Measurements from ENCODE around the gene PDLIM7.

The PDLIM7 gene

GRCh38 chr5:177465044-177465443 is 32.4 kb downstream of the PDLIM7 start:
- H3K4me3 Mint-ChIP-seq, result no peak overlapping the region
- peaks cover 63% of the 10 kb centered on the region for H3K27me3 Mint-ChIP-seq
- H3K4me1 Mint-ChIP-seq (ENCODE audit: low read depth), result peaks cover 23% of the 10 kb centered on the region
- no peaks in the 10 kb centered on the region for H3K36me3 Mint-ChIP-seq (ENCODE audit: low read depth)
- no peak overlapping the region for H3K27ac Mint-ChIP-seq
- intact Hi-C loops (cut with micrococcal nuclease), result no loop called here
- no peaks in the 10 kb centered on the region for H3K9me3 Mint-ChIP-seq

- H3K36me3 Mint-ChIP-seq (ENCODE audit: low read depth), result no peaks in the 10 kb centered on the region
- intact Hi-C loops (cut with micrococcal nuclease), result no loop called here
- peaks cover 23% of the 10 kb centered on the region for H3K4me1 Mint-ChIP-seq (ENCODE audit: low read depth)
- H3K27me3 Mint-ChIP-seq, result peaks cover 48% of the 10 kb centered on the region
- no peaks in the 10 kb centered on the region for H3K9me3 Mint-ChIP-seq
- peak overlapping the region; percentile 30 for H3K4me3 Mint-ChIP-seq
- peak overlapping the region; percentile 5 for H3K27ac Mint-ChIP-seq
These were observed 35.3 kb downstream of the PDLIM7 start for GRCh38 chr5:177462021-177462670.

GRCh38 chr5:177459819-177460628 is 37.4 kb downstream of the PDLIM7 start:
- Mint-ChIP-seq H3K9me3 (no peaks in the 10 kb centered on the region), H3K27ac (no peak overlapping the region), H3K36me3 (ENCODE audit: low read depth) (no peaks in the 10 kb centered on the region), H3K4me1 (ENCODE audit: low read depth) (peaks cover 33% of the 10 kb centered on the region), H3K27me3 (peaks cover 39% of the 10 kb centered on the region), H3K4me3 (no peak overlapping the region)
- intact Hi-C loops (cut with micrococcal nuclease), result loop anchor here (5.0 kb wide), 2 partner anchors 37 to 153 kb away; partner anchors contain the start of gene PDLIM7

GRCh38 chr5:177459357-177459756 is 38.0 kb downstream of the PDLIM7 start:
- H3K4me3 Mint-ChIP-seq, result no peak overlapping the region
- H3K27me3 Mint-ChIP-seq, result peaks cover 41% of the 10 kb centered on the region
- peaks cover 33% of the 10 kb centered on the region for H3K4me1 Mint-ChIP-seq (ENCODE audit: low read depth)
- H3K9me3 Mint-ChIP-seq, result no peaks in the 10 kb centered on the region
- no peak overlapping the region for H3K27ac Mint-ChIP-seq
- intact Hi-C loops (cut with micrococcal nuclease), result loop anchor here (5.0 kb wide), 2 partner anchors 38 to 152 kb away; partner anchors contain the start of gene PDLIM7
- no peaks in the 10 kb centered on the region for H3K36me3 Mint-ChIP-seq (ENCODE audit: low read depth)

- Mint-ChIP-seq H3K27ac (no peak overlapping the region), H3K27me3 (peaks cover 44% of the 10 kb centered on the region), H3K4me3 (no peak overlapping the region), H3K36me3 (ENCODE audit: low read depth) (no peaks in the 10 kb centered on the region), H3K9me3 (no peaks in the 10 kb centered on the region), H3K4me1 (ENCODE audit: low read depth) (peaks cover 38% of the 10 kb centered on the region)
- intact Hi-C loops (cut with micrococcal nuclease), result loop anchor here (5.0 kb wide), 2 partner anchors 38 to 152 kb away; partner anchors contain the start of gene PDLIM7
These were observed 38.5 kb downstream of the PDLIM7 start for GRCh38 chr5:177458912-177459350.

- no peaks in the 10 kb centered on the region for H3K9me3 Mint-ChIP-seq
- H3K4me1 Mint-ChIP-seq (ENCODE audit: low read depth), result peaks cover 41% of the 10 kb centered on the region
- no peak overlapping the region for H3K27ac Mint-ChIP-seq
- H3K4me3 Mint-ChIP-seq, result no peak overlapping the region
- peaks cover 50% of the 10 kb centered on the region for H3K27me3 Mint-ChIP-seq
- no peaks in the 10 kb centered on the region for H3K36me3 Mint-ChIP-seq (ENCODE audit: low read depth)
- intact Hi-C loops (cut with micrococcal nuclease), result loop anchor here (5.0 kb wide), 2 partner anchors 39 to 151 kb away; partner anchors contain the start of gene PDLIM7
These were observed 39.3 kb downstream of the PDLIM7 start for GRCh38 chr5:177457852-177458681.

- H3K27ac Mint-ChIP-seq, result no peak overlapping the region
- intact Hi-C loops (cut with micrococcal nuclease), result loop anchor here (5.0 kb wide), 2 partner anchors 40 to 150 kb away; partner anchors contain the start of gene PDLIM7
- H3K4me3 Mint-ChIP-seq, result no peak overlapping the region
- H3K9me3 Mint-ChIP-seq, result no peaks in the 10 kb centered on the region
- peaks cover 53% of the 10 kb centered on the region for H3K27me3 Mint-ChIP-seq
- H3K36me3 Mint-ChIP-seq (ENCODE audit: low read depth), result no peaks in the 10 kb centered on the region
- H3K4me1 Mint-ChIP-seq (ENCODE audit: low read depth), result peaks cover 34% of the 10 kb centered on the region
These were observed 40.2 kb downstream of the PDLIM7 start for GRCh38 chr5:177456976-177457851.

- H3K36me3 Mint-ChIP-seq (ENCODE audit: low read depth), result no peaks in the 10 kb centered on the region
- no peak overlapping the region for H3K27ac Mint-ChIP-seq
- intact Hi-C loops (cut with micrococcal nuclease), result loop anchor here (5.0 kb wide), 2 partner anchors 41 to 149 kb away; partner anchors contain the start of gene PDLIM7
- peaks cover 55% of the 10 kb centered on the region for H3K27me3 Mint-ChIP-seq
- H3K4me3 Mint-ChIP-seq, result no peak overlapping the region
- no peaks in the 10 kb centered on the region for H3K9me3 Mint-ChIP-seq
- peaks cover 28% of the 10 kb centered on the region for H3K4me1 Mint-ChIP-seq (ENCODE audit: low read depth)
These were observed 40.8 kb downstream of the PDLIM7 start for GRCh38 chr5:177456591-177456964.

GRCh38 chr5:177455661-177456590 is 41.5 kb downstream of the PDLIM7 start:
- H3K9me3 Mint-ChIP-seq, result no peaks in the 10 kb centered on the region
- peak overlapping the region; percentile 68 for H3K4me3 Mint-ChIP-seq
- peaks cover 23% of the 10 kb centered on the region for H3K4me1 Mint-ChIP-seq (ENCODE audit: low read depth)
- peaks cover 53% of the 10 kb centered on the region for H3K27me3 Mint-ChIP-seq
- H3K27ac Mint-ChIP-seq, result no peak overlapping the region
- H3K36me3 Mint-ChIP-seq (ENCODE audit: low read depth), result no peaks in the 10 kb centered on the region
- intact Hi-C loops (cut with micrococcal nuclease), result loop anchor here (2.0 to 5.0 kb wide), 3 partner anchors 25 to 149 kb away; partner anchors contain the start of gene PDLIM7

- Mint-ChIP-seq H3K27ac (no peak overlapping the region), H3K4me3 (peak overlapping the region; percentile 68), H3K9me3 (no peaks in the 10 kb centered on the region), H3K4me1 (ENCODE audit: low read depth) (peaks cover 23% of the 10 kb centered on the region), H3K27me3 (peaks cover 61% of the 10 kb centered on the region), H3K36me3 (ENCODE audit: low read depth) (no peaks in the 10 kb centered on the region)
- intact Hi-C loops (cut with micrococcal nuclease), result loop anchor here (2.0 to 5.0 kb wide), 3 partner anchors 24 to 148 kb away; partner anchors contain the start of gene PDLIM7
These were observed 42.3 kb downstream of the PDLIM7 start for GRCh38 chr5:177455036-177455660.

- no peak overlapping the region for H3K27ac Mint-ChIP-seq
- peaks cover 64% of the 10 kb centered on the region for H3K27me3 Mint-ChIP-seq
- peaks cover 23% of the 10 kb centered on the region for H3K4me1 Mint-ChIP-seq (ENCODE audit: low read depth)
- H3K4me3 Mint-ChIP-seq, result peak overlapping the region; percentile 76
- no peaks in the 10 kb centered on the region for H3K9me3 Mint-ChIP-seq
- intact Hi-C loops (cut with micrococcal nuclease), result loop anchor here (1.0 to 5.0 kb wide), 5 partner anchors 24 to 147 kb away; partner anchors contain the start of gene PDLIM7
- no peaks in the 10 kb centered on the region for H3K36me3 Mint-ChIP-seq (ENCODE audit: low read depth)
These were observed 42.9 kb downstream of the PDLIM7 start for GRCh38 chr5:177454397-177455035.
